ENCODE data around the gene PGBD2.
"Not testable (repeated sequence)": the region's sequence is repeated elsewhere in the genome, so short reads cannot be mapped to it uniquely, and the experiment has no call there.

PGBD2 gene

DNA sequence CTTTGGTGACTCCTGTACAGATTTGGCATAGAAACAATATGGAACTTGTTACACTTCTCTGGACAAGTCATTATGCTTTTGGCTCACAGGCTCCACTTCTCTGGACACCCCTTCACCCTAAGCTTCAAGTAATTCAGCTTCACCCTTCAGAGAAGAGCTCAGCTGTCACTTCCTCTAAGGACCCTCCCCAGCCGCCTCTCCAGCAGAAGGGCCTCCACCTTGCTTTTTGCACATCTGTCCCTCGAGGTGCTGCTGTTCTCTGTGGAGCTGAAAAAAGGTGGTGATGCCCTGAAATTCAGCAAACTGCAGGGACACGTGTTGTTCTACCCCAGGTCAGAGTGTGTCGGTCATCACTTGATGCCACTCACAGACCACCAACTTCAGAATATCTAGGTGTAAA lies 19.8 kb downstream of the PGBD2 start:
- DNase-seq (ENCODE audit: low read depth in 2 of 2), result not testable (repeated sequence)

DNA sequence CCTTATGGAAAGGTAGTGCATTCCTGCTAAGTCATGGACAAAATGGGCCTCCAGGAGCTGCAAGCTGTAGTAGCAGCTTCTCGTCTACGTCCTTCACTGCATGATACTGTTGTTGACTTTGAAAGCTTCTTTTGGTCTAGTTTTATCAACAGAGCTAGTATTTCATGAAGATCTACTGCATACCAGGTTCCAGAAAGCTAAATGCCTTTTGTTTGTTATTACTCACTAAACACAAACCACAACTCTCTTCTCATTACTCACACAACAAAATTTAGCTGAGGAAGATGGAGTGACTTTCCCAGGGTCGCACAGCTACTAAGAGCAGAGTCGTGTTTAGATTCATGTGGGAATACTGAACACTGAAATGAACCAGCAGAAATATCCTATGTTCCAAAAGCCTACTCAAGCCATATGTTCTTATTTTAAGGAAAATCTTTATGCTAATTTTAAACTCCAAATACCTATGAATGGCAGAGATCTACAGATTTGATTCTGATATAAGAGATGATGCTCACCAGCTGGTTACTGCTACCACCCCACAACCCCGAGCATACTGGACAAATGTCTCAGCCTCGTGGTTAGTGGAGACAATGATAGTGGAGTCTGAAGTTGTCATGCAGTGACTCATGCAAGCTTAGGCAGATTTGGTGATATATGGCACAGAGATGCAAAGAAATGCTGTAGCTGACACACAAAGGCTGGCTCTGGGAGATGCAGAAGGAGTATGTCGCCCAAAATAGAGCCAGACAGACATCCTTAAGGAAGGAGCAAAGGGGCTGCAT lies 20.6 kb downstream of the PGBD2 start:
- DNase-seq (ENCODE audit: low read depth in 2 of 2), result no peak

GRCh38 chr1:248927283-248927682 lies 21.2 kb downstream of the PGBD2 start:
- DNase-seq (ENCODE audit: low read depth in 2 of 2), result not testable (repeated sequence)

GRCh38 chr1:248928122-248928521 lies 22.1 kb downstream of the PGBD2 start:
- DNase-seq (ENCODE audit: low read depth in 2 of 2), result not testable (repeated sequence)

GRCh38 chr1:248930037-248930436 lies 24.0 kb downstream of the PGBD2 start:
- DNase-seq (ENCODE audit: low read depth in 2 of 2), result not testable (repeated sequence)

GRCh38 chr1:248938173-248938809 lies 32.3 kb downstream of the PGBD2 start:
- not testable (repeated sequence) for DNase-seq (ENCODE audit: low read depth in 2 of 2)

GRCh38 chr1:248944134-248944999 lies 38.3 kb downstream of the PGBD2 start:
- not testable (repeated sequence) for DNase-seq (ENCODE audit: low read depth in 2 of 2)

DNA sequence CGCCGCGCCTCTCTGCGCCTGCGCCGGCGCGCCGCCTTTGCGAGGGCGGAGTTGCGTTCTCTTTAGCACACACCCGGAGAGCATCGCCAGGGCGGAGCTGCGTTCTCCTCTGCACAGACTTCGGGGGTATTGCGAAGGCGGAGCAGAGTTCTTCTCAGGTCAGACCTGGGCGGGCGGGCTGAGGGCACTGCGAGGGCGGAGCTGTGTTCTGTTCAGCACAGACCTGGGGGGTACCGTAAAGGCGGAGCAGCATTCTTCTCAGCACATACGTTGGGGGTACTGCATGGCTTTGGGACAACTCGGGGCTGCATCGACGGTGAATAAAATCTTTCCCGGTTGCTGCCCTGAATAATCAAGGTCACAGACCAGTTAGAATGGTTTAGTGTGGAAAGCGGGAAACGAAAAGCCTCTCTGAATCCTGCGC lies 39.0 kb downstream of the PGBD2 start:
- DNase-seq (ENCODE audit: low read depth in 2 of 2), result not testable (repeated sequence)

DNA sequence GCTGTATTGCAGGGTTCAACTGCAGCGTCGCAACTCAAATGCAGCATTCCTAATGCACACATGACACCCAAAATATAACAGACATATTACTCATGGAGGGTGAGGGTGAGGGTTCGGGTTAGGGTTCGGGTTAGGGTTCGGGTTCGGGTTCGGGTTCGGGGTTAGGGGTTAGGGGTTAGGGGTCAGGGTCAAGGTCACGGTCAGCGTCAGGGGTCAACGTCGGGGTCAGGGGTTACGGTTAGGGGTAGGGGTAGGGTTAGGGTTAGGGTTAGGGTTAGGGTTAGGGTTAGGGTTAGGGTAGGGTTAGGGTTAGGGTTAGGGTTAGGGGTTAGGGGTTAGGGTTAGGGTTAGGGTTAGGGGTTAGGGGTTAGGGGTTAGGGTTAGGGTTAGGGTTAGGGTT lies 39.4 kb downstream of the PGBD2 start:
- DNase-seq (ENCODE audit: low read depth in 2 of 2), result not testable (repeated sequence)

GRCh38 chr1:248945856-248946416 lies 39.9 kb downstream of the PGBD2 start:
- DNase-seq (ENCODE audit: low read depth in 2 of 2), result not testable (repeated sequence)

Data from stimulated activated CD8-positive, alpha-beta memory T cell treated with anti-CD3 and anti-CD28 coated beads, Interleukin-2, amount 100 ng/mL, for 48 hours (primary cell).